ENCODE results near the gene OR2S2.

- no peak for TF ChIP-seq CTCF (IDR thresholded peaks at IDR 0.05)
- no peak for TF ChIP-seq CREB1 (CRISPR knock-in tag; IDR thresholded peaks at IDR 0.05)
Measured at GRCh38 chr9:35917261-35917660, 40.7 kb downstream of the OR2S2 start.

Measured in WTC11 (cell line).